Kidney tubule cell (primary cell): ENCODE data around the gene TRIM8.

Source experiments
- DNase-seq: peaks from one replicate; pipeline ENCODE4 v3.0.0-alpha.2; 2018; ENCODE audit warnings: low spot score

TRIM8 gene

GRCh38 chr10:102644066-102644645 lies at the start of gene TRIM8:
TRIM8 (plus strand) TSS chr10:102644479; CDS start chr10:102644618, 139 bp downstream.
- DNase-seq, result peak; percentile 60

- no peak for DNase-seq
Observed at GRCh38 chr10:102595293-102595692, 49.0 kb upstream of the TRIM8 start.

GRCh38 chr10:102595897-102596296 lies 48.4 kb upstream of the TRIM8 start:
- no peak for DNase-seq

GRCh38 chr10:102596506-102596971 lies 47.7 kb upstream of the TRIM8 start:
- DNase-seq, result peak; percentile 75

GRCh38 chr10:102597131-102597991 lies 46.9 kb upstream of the TRIM8 start:
- no peak for DNase-seq

GRCh38 chr10:102598243-102598642 lies 46.0 kb upstream of the TRIM8 start:
- DNase-seq, result no peak

- no peak for DNase-seq
Observed at GRCh38 chr10:102599565-102600327, 44.5 kb upstream of the TRIM8 start.

- no peak for DNase-seq
Observed at GRCh38 chr10:102600816-102601215, 43.5 kb upstream of the TRIM8 start.

GRCh38 chr10:102601639-102602038 lies 42.6 kb upstream of the TRIM8 start:
- DNase-seq, result no peak

GRCh38 chr10:102602272-102603045 lies 41.8 kb upstream of the TRIM8 start:
- no peak for DNase-seq

GRCh38 chr10:102603946-102604345 lies 40.3 kb upstream of the TRIM8 start:
- DNase-seq, result no peak

GRCh38 chr10:102604439-102604841 lies 39.8 kb upstream of the TRIM8 start:
- peak; percentile 94 for DNase-seq

- peak; percentile 86 for DNase-seq
Observed at GRCh38 chr10:102605712-102606111, 38.6 kb upstream of the TRIM8 start.

- no peak for DNase-seq
Observed at GRCh38 chr10:102608487-102608886, 35.8 kb upstream of the TRIM8 start.

GRCh38 chr10:102610441-102610887 lies 33.8 kb upstream of the TRIM8 start:
- DNase-seq, result peak; percentile 77

GRCh38 chr10:102611514-102612087 lies 32.7 kb upstream of the TRIM8 start:
- DNase-seq, result peak; percentile 61

- no peak for DNase-seq
Observed at GRCh38 chr10:102612964-102613275, 31.4 kb upstream of the TRIM8 start.

GRCh38 chr10:102613286-102613685 lies 31.0 kb upstream of the TRIM8 start:
- DNase-seq, result no peak

GRCh38 chr10:102613785-102614184 lies 30.5 kb upstream of the TRIM8 start:
- no peak for DNase-seq

GRCh38 chr10:102614888-102615287 lies 29.4 kb upstream of the TRIM8 start:
- no peak for DNase-seq

- DNase-seq, result no peak
Observed at GRCh38 chr10:102615361-102615760, 28.9 kb upstream of the TRIM8 start.
